ENCODE results near the gene SNTN.

The SNTN gene

DNA sequence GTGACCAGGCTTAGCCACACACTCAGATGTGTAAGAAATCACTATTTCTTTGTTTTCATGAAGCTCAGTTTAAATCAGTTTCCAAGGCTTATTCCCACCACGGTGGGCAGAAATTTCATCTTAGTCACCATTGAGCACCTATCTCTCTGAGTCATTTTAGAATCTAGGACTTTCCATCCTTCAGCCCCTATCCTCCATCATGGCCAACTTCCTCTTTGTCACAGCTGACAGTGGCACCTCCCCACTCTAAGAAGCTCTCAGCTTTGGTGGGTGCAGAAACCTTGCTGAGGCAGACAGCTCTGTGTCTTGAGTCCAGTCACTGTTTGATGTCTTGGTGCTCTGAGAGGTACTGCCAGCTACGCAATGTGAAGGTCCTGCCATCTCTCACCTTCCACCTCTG lies 32.9 kb downstream of the SNTN start:
- no peak for DNase-seq (ENCODE audit: extremely low spot score)
- TF ChIP-seq L3MBTL2 (conservative IDR thresholded peaks at IDR 0.05) (no peak), SP1 (IDR thresholded peaks at IDR 0.05) (no peak), HDGF (IDR thresholded peaks at IDR 0.05; ENCODE audit: borderline replicate concordance) (no peak)
- CTCF ChIA-PET, result interaction anchor here (0.7 kb wide), 1 partner anchor 13 kb away, joined by 3 read pairs; no protein-coding TSS in a partner anchor
- POLR2A ChIA-PET, result no interaction called here

DNA sequence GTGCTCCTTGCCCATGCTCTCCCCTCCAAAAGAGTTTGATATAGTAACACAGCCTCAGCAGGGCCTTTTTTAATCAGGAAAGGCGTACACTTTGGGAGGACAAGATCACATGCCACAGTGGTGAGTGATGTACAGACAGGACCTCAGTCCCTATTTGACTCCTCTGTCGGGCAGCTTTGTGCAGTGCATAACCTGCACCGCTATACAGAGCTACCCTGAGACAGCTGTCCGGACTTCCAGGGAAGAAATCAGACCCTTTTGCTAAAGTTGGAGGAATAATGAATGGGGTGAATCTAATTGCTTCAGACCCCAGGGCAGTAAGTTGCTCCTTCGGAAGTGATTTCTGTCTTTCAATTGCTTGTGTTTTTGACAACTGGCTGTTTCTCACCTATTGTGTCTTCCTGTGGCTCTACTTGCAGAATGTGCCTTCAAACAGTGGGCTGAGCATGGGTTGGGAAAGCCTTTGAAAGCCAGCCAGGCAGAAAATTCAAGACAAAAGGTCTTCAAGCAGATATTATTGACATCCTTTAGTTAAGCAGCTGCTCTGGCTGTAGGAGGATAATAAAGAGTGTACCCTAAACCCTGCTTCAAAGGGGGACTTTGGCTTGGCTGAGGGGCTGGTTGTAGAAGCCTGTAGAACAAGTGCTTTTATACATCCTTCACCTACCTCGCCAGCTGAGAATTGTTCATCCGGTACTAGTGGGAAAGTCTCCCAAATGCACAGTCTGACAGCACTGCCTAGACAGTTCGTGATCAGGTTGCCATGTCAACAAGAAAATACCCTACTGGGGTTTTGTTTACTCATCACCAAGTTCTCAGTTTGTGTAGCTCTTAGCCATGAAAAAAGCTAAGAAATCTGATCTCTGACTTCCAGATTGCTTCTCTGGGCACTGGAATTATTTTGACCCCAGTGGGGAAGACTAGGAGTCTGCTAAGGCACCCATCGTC lies 35.1 kb downstream of the SNTN start:
- POLR2A ChIA-PET, result no interaction called here
- CTCF ChIA-PET, result no interaction called here

DNA sequence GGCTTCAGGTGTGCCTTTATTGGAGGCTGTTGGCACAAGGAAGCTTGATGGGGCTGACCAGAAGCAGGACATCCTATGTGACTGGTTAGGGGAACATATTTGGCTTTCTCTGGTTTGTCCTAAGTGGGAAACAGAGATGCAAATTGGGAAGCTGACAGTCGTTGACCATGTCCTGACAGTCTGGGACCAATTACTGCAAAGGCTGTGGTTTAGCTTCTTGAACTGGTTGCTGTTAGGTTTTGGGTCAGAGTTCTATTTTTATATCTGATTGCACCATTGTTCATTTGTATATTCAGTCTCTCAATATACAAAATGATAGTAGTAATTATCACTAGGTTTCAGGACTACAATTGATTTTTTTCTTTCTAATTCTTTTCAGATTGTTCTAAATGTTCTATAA lies 36.8 kb downstream of the SNTN start:
- ChIA-PET POLR2A (no interaction called here), CTCF (no interaction called here)
- no peak for TF ChIP-seq BHLHE40 (IDR thresholded peaks at IDR 0.05; ENCODE audit: borderline replicate concordance)
- TF ChIP-seq CTBP1 (IDR thresholded peaks at IDR 0.05; ENCODE audit: borderline replicate concordance), result no peak
- no peak for TF ChIP-seq PKNOX1 (IDR thresholded peaks at IDR 0.05)
- TF ChIP-seq ELF4 (IDR thresholded peaks at IDR 0.05), result no peak
- no peak for TF ChIP-seq HDGF (IDR thresholded peaks at IDR 0.05; ENCODE audit: borderline replicate concordance)
- no peak for TF ChIP-seq LEF1 (IDR thresholded peaks at IDR 0.05; ENCODE audit: borderline replicate concordance)
- DNase-seq (ENCODE audit: extremely low spot score), result no peak

More for the DNA sequence above, 35.1 kb downstream of the SNTN start:
- DNase-seq (ENCODE audit: extremely low spot score), result no peak
- TF ChIP-seq FOXM1 (IDR thresholded peaks at IDR 0.05; ENCODE audit: borderline replicate concordance) (no peak), NFRKB (IDR thresholded peaks at IDR 0.05) (no peak), FOXA1 (IDR thresholded peaks at IDR 0.05) (no peak), CTBP1 (IDR thresholded peaks at IDR 0.05; ENCODE audit: borderline replicate concordance) (no peak), SP1 (IDR thresholded peaks at IDR 0.05) (no peak), PKNOX1 (IDR thresholded peaks at IDR 0.05) (no peak), HDGF (IDR thresholded peaks at IDR 0.05; ENCODE audit: borderline replicate concordance) (no peak), ARNT (IDR thresholded peaks at IDR 0.05) (no peak), SUZ12 (IDR thresholded peaks at IDR 0.05) (no peak), FOXK2 (IDR thresholded peaks at IDR 0.05) (no peak), L3MBTL2 (conservative IDR thresholded peaks at IDR 0.05) (no peak)

GRCh38 chr3:63693351-63693750 lies 40.9 kb downstream of the SNTN start:
- no peak for DNase-seq (ENCODE audit: extremely low spot score)
- TF ChIP-seq CTBP1 (IDR thresholded peaks at IDR 0.05; ENCODE audit: borderline replicate concordance), result no peak
- no peak for TF ChIP-seq SUZ12 (IDR thresholded peaks at IDR 0.05)
- no peak for TF ChIP-seq HDGF (IDR thresholded peaks at IDR 0.05; ENCODE audit: borderline replicate concordance)
- no peak for TF ChIP-seq L3MBTL2 (conservative IDR thresholded peaks at IDR 0.05)
- TF ChIP-seq PKNOX1 (IDR thresholded peaks at IDR 0.05), result no peak
- no peak for TF ChIP-seq ELF4 (IDR thresholded peaks at IDR 0.05)
- TF ChIP-seq FOXM1 (IDR thresholded peaks at IDR 0.05; ENCODE audit: borderline replicate concordance), result no peak
- no peak for TF ChIP-seq NFRKB (IDR thresholded peaks at IDR 0.05)
- no peak for TF ChIP-seq FOXA1 (IDR thresholded peaks at IDR 0.05)
- TF ChIP-seq SP1 (IDR thresholded peaks at IDR 0.05), result no peak
- no peak for TF ChIP-seq LEF1 (IDR thresholded peaks at IDR 0.05; ENCODE audit: borderline replicate concordance)
- no peak for TF ChIP-seq ARNT (IDR thresholded peaks at IDR 0.05)
- no peak for TF ChIP-seq TARDBP (IDR thresholded peaks at IDR 0.05)
- no peak for TF ChIP-seq ZNF384 (IDR thresholded peaks at IDR 0.05)
- no peak for TF ChIP-seq BHLHE40 (IDR thresholded peaks at IDR 0.05; ENCODE audit: borderline replicate concordance)
- TF ChIP-seq FOXK2 (IDR thresholded peaks at IDR 0.05), result no peak
- CTCF ChIA-PET, result no interaction called here
- POLR2A ChIA-PET, result no interaction called here

DNA sequence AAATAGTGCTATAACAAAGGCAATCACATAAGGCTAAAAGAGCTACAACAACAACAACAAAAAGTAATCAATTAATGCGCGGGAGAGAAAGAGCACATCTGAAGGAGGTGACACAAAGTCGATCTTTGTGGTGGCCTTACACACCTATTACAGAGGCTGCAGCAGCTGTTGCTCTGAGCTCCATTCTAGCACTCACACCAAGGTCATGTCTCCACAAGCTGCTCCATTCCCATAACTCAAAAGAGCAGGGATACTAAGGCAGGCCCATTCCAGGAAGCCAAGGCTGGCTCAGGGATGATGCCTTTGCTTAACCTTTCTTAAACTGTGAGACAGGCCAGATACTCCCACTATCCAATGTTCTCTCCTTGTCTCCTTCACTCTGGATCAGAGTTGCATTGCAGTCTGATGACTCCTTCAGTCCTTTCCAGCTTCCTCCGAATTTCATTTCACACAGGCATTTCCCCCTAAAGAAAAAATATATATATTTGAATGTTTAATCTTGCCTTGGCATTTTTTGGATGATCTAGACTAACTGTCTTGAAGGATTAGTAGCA lies 52.7 kb downstream of the SNTN start:
- POLR2A ChIA-PET, result no interaction called here
- TF ChIP-seq TARDBP (IDR thresholded peaks at IDR 0.05), result no peak
- no peak for TF ChIP-seq FOXM1 (IDR thresholded peaks at IDR 0.05; ENCODE audit: borderline replicate concordance)
- TF ChIP-seq SUZ12 (IDR thresholded peaks at IDR 0.05), result no peak
- no peak for TF ChIP-seq LEF1 (IDR thresholded peaks at IDR 0.05; ENCODE audit: borderline replicate concordance)
- no peak for TF ChIP-seq ZNF384 (IDR thresholded peaks at IDR 0.05)
- no peak for TF ChIP-seq PKNOX1 (IDR thresholded peaks at IDR 0.05)
- TF ChIP-seq L3MBTL2 (conservative IDR thresholded peaks at IDR 0.05), result no peak
- CTCF ChIA-PET, result no interaction called here
- no peak for DNase-seq (ENCODE audit: extremely low spot score)
